Measurements from ENCODE around the gene SUN2.

SUN2 gene

GRCh38 chr22:38774496-38775166, 18.8 kb upstream of the SUN2 start:
- H3K36me3 ChIP-seq (ENCODE audit: control insufficient read depth, insufficient read depth, low read length): no peaks in the 10 kb centered on the region
- H3K9ac ChIP-seq (ENCODE audit: low read length): no peak overlapping the region
- H3K4me1 ChIP-seq (ENCODE audit: control insufficient read depth, insufficient read depth, low read length): no peaks in the 10 kb centered on the region
- H3K4me3 ChIP-seq (ENCODE audit: low read length): no peak overlapping the region
- no peaks in the 10 kb centered on the region for H3K27me3 ChIP-seq (ENCODE audit: control insufficient read depth, insufficient read depth, low read length)
- no peaks in the 10 kb centered on the region for H3K9me3 ChIP-seq (ENCODE audit: control insufficient read depth, low read length)

DNA sequence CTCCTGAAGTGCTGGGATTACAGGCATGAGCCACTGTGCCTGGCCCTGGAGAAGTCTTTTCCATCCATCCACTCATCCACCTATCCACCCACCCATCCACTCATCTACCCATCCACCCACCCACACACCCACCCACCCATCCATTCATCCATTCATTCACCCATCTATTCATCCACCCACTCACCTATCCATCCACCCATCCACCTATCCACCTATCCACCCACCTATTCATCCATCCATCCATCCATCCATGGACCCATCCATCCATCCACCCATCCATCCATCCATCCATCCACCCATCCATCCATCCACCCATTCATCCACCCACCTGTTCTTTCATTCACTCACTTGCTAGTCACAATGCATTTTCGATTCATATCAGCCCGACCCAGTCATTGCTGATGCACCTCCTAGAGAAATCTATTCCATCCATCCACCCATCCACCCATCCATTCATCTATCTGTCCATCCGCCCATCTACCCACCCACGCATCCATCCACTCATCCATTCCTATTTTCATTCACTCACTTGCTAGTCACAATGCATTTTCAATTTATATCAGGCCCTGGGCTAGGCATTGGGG, 17.7 kb upstream of the SUN2 start:
- H3K9me3 ChIP-seq (ENCODE audit: control insufficient read depth, low read length): no peaks in the 10 kb centered on the region
- H3K4me1 ChIP-seq (ENCODE audit: control insufficient read depth, insufficient read depth, low read length): no peaks in the 10 kb centered on the region
- H3K4me3 ChIP-seq (ENCODE audit: low read length): no peak overlapping the region
- H3K9ac ChIP-seq (ENCODE audit: low read length): no peak overlapping the region
- H3K27me3 ChIP-seq (ENCODE audit: control insufficient read depth, insufficient read depth, low read length): no peaks in the 10 kb centered on the region
- no peaks in the 10 kb centered on the region for H3K36me3 ChIP-seq (ENCODE audit: control insufficient read depth, insufficient read depth, low read length)

GRCh38 chr22:38772623-38772873, 16.8 kb upstream of the SUN2 start:
- no peaks in the 10 kb centered on the region for H3K36me3 ChIP-seq (ENCODE audit: control insufficient read depth, insufficient read depth, low read length)
- no peak overlapping the region for H3K9ac ChIP-seq (ENCODE audit: low read length)
- no peaks in the 10 kb centered on the region for H3K27me3 ChIP-seq (ENCODE audit: control insufficient read depth, insufficient read depth, low read length)
- H3K4me3 ChIP-seq (ENCODE audit: low read length): no peak overlapping the region
- no peaks in the 10 kb centered on the region for H3K4me1 ChIP-seq (ENCODE audit: control insufficient read depth, insufficient read depth, low read length)
- no peaks in the 10 kb centered on the region for H3K9me3 ChIP-seq (ENCODE audit: control insufficient read depth, low read length)

- H3K9me3 ChIP-seq (ENCODE audit: control insufficient read depth, low read length): no peaks in the 10 kb centered on the region
- no peak overlapping the region for H3K4me3 ChIP-seq (ENCODE audit: low read length)
- H3K27me3 ChIP-seq (ENCODE audit: control insufficient read depth, insufficient read depth, low read length): peaks cover 6% of the 10 kb centered on the region
- H3K9ac ChIP-seq (ENCODE audit: low read length): no peak overlapping the region
- H3K36me3 ChIP-seq (ENCODE audit: control insufficient read depth, insufficient read depth, low read length): no peaks in the 10 kb centered on the region
- no peaks in the 10 kb centered on the region for H3K4me1 ChIP-seq (ENCODE audit: control insufficient read depth, insufficient read depth, low read length)
Observed at GRCh38 chr22:38770257-38770949, 14.6 kb upstream of the SUN2 start.

GRCh38 chr22:38768036-38768435, 12.2 kb upstream of the SUN2 start:
- Histone ChIP-seq H3K36me3 (ENCODE audit: control insufficient read depth, insufficient read depth, low read length) (no peaks in the 10 kb centered on the region), H3K9ac (ENCODE audit: low read length) (no peak overlapping the region), H3K9me3 (ENCODE audit: control insufficient read depth, low read length) (no peaks in the 10 kb centered on the region), H3K4me3 (ENCODE audit: low read length) (no peak overlapping the region), H3K27me3 (ENCODE audit: control insufficient read depth, insufficient read depth, low read length) (peaks cover 6% of the 10 kb centered on the region), H3K4me1 (ENCODE audit: control insufficient read depth, insufficient read depth, low read length) (no peaks in the 10 kb centered on the region)

- Histone ChIP-seq H3K36me3 (ENCODE audit: control insufficient read depth, insufficient read depth, low read length) (no peaks in the 10 kb centered on the region), H3K4me3 (ENCODE audit: low read length) (no peak overlapping the region), H3K9ac (ENCODE audit: low read length) (no peak overlapping the region), H3K27me3 (ENCODE audit: control insufficient read depth, insufficient read depth, low read length) (peaks cover 6% of the 10 kb centered on the region), H3K9me3 (ENCODE audit: control insufficient read depth, low read length) (no peaks in the 10 kb centered on the region), H3K4me1 (ENCODE audit: control insufficient read depth, insufficient read depth, low read length) (no peaks in the 10 kb centered on the region)
Observed at GRCh38 chr22:38767313-38767712, 11.5 kb upstream of the SUN2 start.

- Histone ChIP-seq H3K9ac (ENCODE audit: low read length) (no peak overlapping the region), H3K4me1 (ENCODE audit: control insufficient read depth, insufficient read depth, low read length) (no peaks in the 10 kb centered on the region), H3K4me3 (ENCODE audit: low read length) (no peak overlapping the region), H3K36me3 (ENCODE audit: control insufficient read depth, insufficient read depth, low read length) (no peaks in the 10 kb centered on the region), H3K9me3 (ENCODE audit: control insufficient read depth, low read length) (no peaks in the 10 kb centered on the region), H3K27me3 (ENCODE audit: control insufficient read depth, insufficient read depth, low read length) (peaks cover 6% of the 10 kb centered on the region)
Observed at GRCh38 chr22:38766076-38766777, 10.4 kb upstream of the SUN2 start.

DNA sequence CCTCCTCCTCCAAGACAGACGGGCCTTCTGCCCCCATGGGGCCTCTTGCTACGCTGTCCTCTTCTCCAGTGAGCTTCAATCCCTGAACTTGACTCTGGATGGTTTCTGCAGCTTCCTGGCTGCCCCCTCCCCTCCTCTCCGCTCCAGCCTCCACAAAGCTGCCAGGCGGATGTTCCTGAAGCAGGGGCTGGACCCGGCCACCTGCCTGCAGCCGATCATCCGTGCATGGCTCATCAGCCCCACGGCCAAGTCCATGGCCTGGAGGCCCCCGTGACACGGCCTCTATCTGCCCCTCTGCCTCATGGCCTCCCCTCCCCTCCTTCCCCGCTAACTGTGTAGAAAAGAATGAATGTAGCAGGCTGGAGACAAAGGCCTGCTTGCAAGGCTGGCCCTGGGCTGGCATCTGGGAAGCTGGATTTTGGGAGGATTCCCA, 6.8 kb upstream of the SUN2 start:
- Histone ChIP-seq H3K9ac (ENCODE audit: low read length) (no peak overlapping the region), H3K4me3 (ENCODE audit: low read length) (no peak overlapping the region), H3K27me3 (ENCODE audit: control insufficient read depth, insufficient read depth, low read length) (peaks cover 6% of the 10 kb centered on the region), H3K4me1 (ENCODE audit: control insufficient read depth, insufficient read depth, low read length) (peaks cover 4% of the 10 kb centered on the region), H3K36me3 (ENCODE audit: control insufficient read depth, insufficient read depth, low read length) (no peaks in the 10 kb centered on the region), H3K9me3 (ENCODE audit: control insufficient read depth, low read length) (no peaks in the 10 kb centered on the region)

DNA sequence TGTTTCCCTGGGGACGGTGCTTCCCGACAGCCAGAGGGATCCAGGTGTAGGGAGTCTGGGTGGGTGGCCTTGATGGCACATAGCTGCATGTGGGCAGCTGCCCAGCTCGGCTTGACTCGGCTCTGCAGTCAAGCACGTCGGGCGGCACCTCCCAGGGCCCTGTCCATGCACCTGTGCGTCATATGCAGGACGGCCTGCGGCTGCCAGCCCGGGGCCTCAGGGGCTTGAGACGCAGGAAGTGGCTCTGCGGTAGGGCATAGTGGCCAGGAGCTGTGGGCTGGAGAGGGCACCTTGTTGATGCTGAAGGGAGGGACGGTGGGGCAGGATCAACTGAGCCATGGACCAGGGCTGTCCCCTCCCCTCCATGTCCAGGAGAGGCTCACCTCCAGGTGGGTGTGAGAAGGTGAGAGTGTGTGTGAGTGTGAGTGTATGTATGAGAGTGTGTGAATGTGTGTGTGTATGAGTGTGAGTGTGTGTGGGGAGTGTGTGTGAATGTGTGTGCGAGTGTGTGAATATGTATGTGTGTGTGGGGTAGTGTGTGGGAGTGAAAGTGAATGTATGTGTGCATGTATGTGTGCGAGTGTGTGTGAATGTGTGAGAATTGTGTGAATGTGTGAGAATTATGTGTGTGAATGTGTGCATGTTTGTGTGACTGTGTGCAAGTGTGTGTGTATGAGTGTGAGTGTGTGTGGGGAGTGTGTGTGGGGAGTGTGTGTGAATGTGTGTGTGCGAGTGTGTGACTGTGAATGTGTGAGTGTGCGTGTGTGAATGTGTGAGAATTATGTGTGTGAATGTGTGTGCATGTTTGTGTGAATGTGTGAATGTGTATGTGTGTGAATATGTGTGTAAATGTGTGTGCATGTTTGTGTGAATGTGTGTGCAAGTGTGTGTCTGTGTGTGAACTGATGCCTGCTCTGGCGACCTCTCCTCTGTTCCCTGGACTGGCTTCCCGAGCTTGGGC, 5.7 kb upstream of the SUN2 start:
- H3K4me3 ChIP-seq (ENCODE audit: low read length): no peak overlapping the region
- H3K36me3 ChIP-seq (ENCODE audit: control insufficient read depth, insufficient read depth, low read length): no peaks in the 10 kb centered on the region
- no peak overlapping the region for H3K9ac ChIP-seq (ENCODE audit: low read length)
- peaks cover 10% of the 10 kb centered on the region for H3K4me1 ChIP-seq (ENCODE audit: control insufficient read depth, insufficient read depth, low read length)
- no peaks in the 10 kb centered on the region for H3K9me3 ChIP-seq (ENCODE audit: control insufficient read depth, low read length)
- peaks cover 6% of the 10 kb centered on the region for H3K27me3 ChIP-seq (ENCODE audit: control insufficient read depth, insufficient read depth, low read length)

GRCh38 chr22:38760477-38761201, 4.8 kb upstream of the SUN2 start:
- Histone ChIP-seq H3K4me3 (ENCODE audit: low read length) (no peak overlapping the region), H3K9ac (ENCODE audit: low read length) (no peak overlapping the region), H3K9me3 (ENCODE audit: control insufficient read depth, low read length) (no peaks in the 10 kb centered on the region), H3K4me1 (ENCODE audit: control insufficient read depth, insufficient read depth, low read length) (peaks cover 12% of the 10 kb centered on the region), H3K36me3 (ENCODE audit: control insufficient read depth, insufficient read depth, low read length) (no peaks in the 10 kb centered on the region), H3K27me3 (ENCODE audit: control insufficient read depth, insufficient read depth, low read length) (no peaks in the 10 kb centered on the region)

DNA sequence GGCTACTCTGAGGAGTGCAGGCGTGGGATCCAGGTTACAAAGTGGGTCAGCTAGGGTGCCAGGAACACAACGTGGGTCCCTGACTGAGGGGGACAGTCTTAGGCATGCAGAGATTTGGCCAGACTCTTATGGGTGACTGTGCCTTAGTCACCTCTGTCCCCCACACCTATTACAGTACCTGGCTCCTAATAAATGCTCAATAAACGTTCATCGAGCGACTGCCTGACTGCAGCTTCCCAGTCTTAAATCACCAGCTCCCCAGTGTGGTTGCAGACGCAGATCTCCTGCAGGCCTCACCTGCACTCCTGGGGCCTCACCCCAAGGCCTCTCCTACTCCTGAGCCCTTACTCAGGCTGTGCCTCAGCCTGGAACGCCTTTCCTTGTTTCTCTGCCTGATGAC, 3.2 kb upstream of the SUN2 start:
- Histone ChIP-seq H3K4me1 (ENCODE audit: control insufficient read depth, insufficient read depth, low read length) (peaks cover 24% of the 10 kb centered on the region), H3K36me3 (ENCODE audit: control insufficient read depth, insufficient read depth, low read length) (no peaks in the 10 kb centered on the region), H3K9me3 (ENCODE audit: control insufficient read depth, low read length) (no peaks in the 10 kb centered on the region), H3K27me3 (ENCODE audit: control insufficient read depth, insufficient read depth, low read length) (no peaks in the 10 kb centered on the region), H3K4me3 (ENCODE audit: low read length) (no peak overlapping the region), H3K9ac (ENCODE audit: low read length) (no peak overlapping the region)

Measured in mucosa of stomach (tissue), 1 donor.